DOHH2 (cell line): ENCODE measurements around the gene TFB1M.

Experiments
- H3F3A ChIP-seq: fragments of 200-600 bp; sonication (generic), shearing (Covaris generic); 2 replicates; pipeline ENCODE4 v1.6.0; 2016; ENCODE audit warnings: antibody characterized with exemption, mild to moderate bottlenecking; ENCODE audit not compliant: control insufficient read depth, insufficient read depth
- H3K27ac ChIP-seq: fragments of 200-600 bp; sonication (generic); 2 replicates; pipeline ENCODE4 v1.5.1; 2014; ENCODE audit warnings: low read depth, mild to moderate bottlenecking, low read length, moderate library complexity
- H3K27me3 ChIP-seq: fragments of 200-600 bp; sonication (generic); 2 replicates; pipeline ENCODE4 v1.6.1; 2014; ENCODE audit warnings: mild to moderate bottlenecking, low read length, mixed read lengths; ENCODE audit not compliant: control insufficient read depth
- H3K36me3 ChIP-seq: fragments of 200-600 bp; sonication (generic); 2 replicates; pipeline ENCODE4 v1.6.1; 2014; ENCODE audit warnings: mild to moderate bottlenecking, low read length, moderate library complexity, mixed read lengths; ENCODE audit not compliant: control insufficient read depth
- H3K4me1 ChIP-seq: fragments of 200-600 bp; sonication (generic); 2 replicates; pipeline ENCODE4 v1.6.1; 2014; ENCODE audit warnings: mild to moderate bottlenecking, low read length, mixed read lengths; ENCODE audit not compliant: control insufficient read depth
- H3K4me2 ChIP-seq: fragments of 200-600 bp; sonication (generic); 2 replicates; pipeline ENCODE4 v1.6.0; 2014; ENCODE audit warnings: mild to moderate bottlenecking, low read length, moderate library complexity
- H3K4me3 ChIP-seq: fragments of 200-600 bp; sonication (generic); 2 replicates; pipeline ENCODE4 v1.5.1; 2014; ENCODE audit warnings: mild to moderate bottlenecking, low read length, mixed read lengths
- H3K79me2 ChIP-seq: fragments of 200-600 bp; sonication (generic); 2 replicates; pipeline ENCODE4 v1.6.1; 2014; ENCODE audit warnings: mild to moderate bottlenecking, low read length, mixed read lengths; ENCODE audit not compliant: control insufficient read depth
- H3K9me2 ChIP-seq: fragments of 200-600 bp; sonication (generic); replicated peaks from 2 replicates; pipeline ENCODE4 v1.6.1; 2014; ENCODE audit warnings: mild to moderate bottlenecking, low read length, mixed read lengths; ENCODE audit not compliant: control insufficient read depth
- H3K9me3 ChIP-seq: fragments of 200-600 bp; sonication (generic); 2 replicates; pipeline ENCODE4 v1.6.1; 2014; ENCODE audit warnings: antibody characterized with exemption, low read length, mixed read lengths; ENCODE audit not compliant: control insufficient read depth, insufficient read depth
- H4K20me1 ChIP-seq: fragments of 200-600 bp; sonication (generic); 2 replicates; pipeline ENCODE4 v1.6.0; 2014; ENCODE audit warnings: low read depth, mild to moderate bottlenecking, antibody characterized with exemption, low read length, moderate library complexity; ENCODE audit not compliant: control insufficient read depth, insufficient read depth
- CTCF ChIP-seq: fragments of 200-600 bp; sonication (generic); IDR thresholded peaks from one replicate; pipeline ENCODE4 v1.5.1; 2014; ENCODE audit warnings: antibody characterized with exemption, mild to moderate bottlenecking, low read depth, low read length; ENCODE audit not compliant: poor library complexity, severe bottlenecking
- EZH2phosphoT487 ChIP-seq: fragments of 200-600 bp; sonication (generic); IDR thresholded peaks from 2 replicates; pipeline ENCODE4 v1.6.1; 2017; ENCODE audit warnings: borderline replicate concordance, mild to moderate bottlenecking, antibody characterized with exemption, low read length, moderate library complexity, mixed read lengths

Gene TFB1M

GRCh38 chr6:155274106-155274505 is 40.2 kb downstream of the TFB1M start:
- no peaks in the 10 kb centered on the region for H3F3A ChIP-seq
- TF ChIP-seq CTCF (no peak), EZH2phosphoT487 (no peak)
- no peaks in the 10 kb centered on the region for H3K79me2 ChIP-seq
- no peaks in the 10 kb centered on the region for H4K20me1 ChIP-seq
- H3K4me2 ChIP-seq, result no peak overlapping the region
- no peak overlapping the region for H3K4me3 ChIP-seq
- no peak overlapping the region for H3K27ac ChIP-seq
- no peaks in the 10 kb centered on the region for H3K9me2 ChIP-seq
- H3K27me3 ChIP-seq, result no peaks in the 10 kb centered on the region
- H3K4me1 ChIP-seq, result peaks cover 8% of the 10 kb centered on the region
- H3K9me3 ChIP-seq, result no peaks in the 10 kb centered on the region
- peaks cover 71% of the 10 kb centered on the region for H3K36me3 ChIP-seq

- Histone ChIP-seq H4K20me1 (no peaks in the 10 kb centered on the region), H3F3A (no peaks in the 10 kb centered on the region), H3K4me3 (no peak overlapping the region), H3K79me2 (no peaks in the 10 kb centered on the region), H3K9me2 (no peaks in the 10 kb centered on the region), H3K27ac (no peak overlapping the region), H3K4me1 (peaks cover 6% of the 10 kb centered on the region), H3K9me3 (no peaks in the 10 kb centered on the region), H3K27me3 (no peaks in the 10 kb centered on the region), H3K4me2 (no peak overlapping the region), H3K36me3 (peaks cover 64% of the 10 kb centered on the region)
- TF ChIP-seq CTCF (no peak), EZH2phosphoT487 (no peak)
These were observed 40.9 kb downstream of the TFB1M start for GRCh38 chr6:155273431-155273830.

- H3K4me3 ChIP-seq, result no peak overlapping the region
- H3K9me2 ChIP-seq, result no peaks in the 10 kb centered on the region
- no peaks in the 10 kb centered on the region for H3K4me1 ChIP-seq
- no peaks in the 10 kb centered on the region for H4K20me1 ChIP-seq
- H3K79me2 ChIP-seq, result no peaks in the 10 kb centered on the region
- H3K4me2 ChIP-seq, result no peak overlapping the region
- peaks cover 60% of the 10 kb centered on the region for H3K36me3 ChIP-seq
- no peaks in the 10 kb centered on the region for H3K9me3 ChIP-seq
- no peaks in the 10 kb centered on the region for H3F3A ChIP-seq
- TF ChIP-seq EZH2phosphoT487 (no peak), CTCF (no peak)
- no peaks in the 10 kb centered on the region for H3K27me3 ChIP-seq
- no peak overlapping the region for H3K27ac ChIP-seq
These were observed 41.7 kb downstream of the TFB1M start for GRCh38 chr6:155272353-155273232.
